Prostate gland (tissue), 2 donors: ENCODE results near the gene PCDH9. TPM values are rescaled to one million over a fixed set of nuclear protein-coding genes. Genes with fewer than 3 reads are reported as not detected.

Source experiments
- DNase-seq: peaks from one replicate; pipeline ENCODE4 v3.0.0-alpha.2; 2019; ENCODE audit warnings: low spot score
- H3K27ac ChIP-seq, 2 donors: fragments of 200-600 bp; sonication (generic); 2 replicates each; pipeline ENCODE4 v1.5.1; 2017 to 2019
- H3K27me3 ChIP-seq: fragments of 200-600 bp; sonication (generic); replicated peaks from 2 replicates; pipeline ENCODE4 v1.5.1; 2019; ENCODE audit not compliant: insufficient read depth
- H3K36me3 ChIP-seq, 2 donors: fragments of 200-600 bp; sonication (generic); 1 replicate in 1 of 2; 2 replicates in 1 of 2; pipeline versions ENCODE4 v1.5.1 to v1.8.1; 2017 to 2019
- H3K4me1 ChIP-seq: fragments of 200-600 bp; sonication (generic); replicated peaks from 2 replicates; pipeline ENCODE4 v1.5.1; 2019
- H3K4me3 ChIP-seq, 2 donors: fragments of 200-600 bp; sonication (generic); 2 replicates each; pipeline ENCODE4 v1.5.1; 2017 to 2019
- H3K9me3 ChIP-seq: fragments of 200-600 bp; sonication (generic); 2 replicates; pipeline ENCODE4 v1.5.1; 2017
- POLR2A ChIP-seq: fragments of 450-650 bp; IDR thresholded peaks from one replicate; pipeline ENCODE4 v1.6.1; 2016; ENCODE audit warnings: antibody characterized with exemption, mild to moderate bottlenecking
- POLR2AphosphoS5 ChIP-seq: sonication (generic); formaldehyde crosslinking; IDR thresholded peaks from one replicate; pipeline ENCODE4 v1.6.1; 2017; ENCODE audit warnings: antibody characterized with exemption
- WGBS: methylation state at CpG from one replicate; pipeline ENCODE4 v1.1.5; 2018; 5-methylcytosine and 5-hydroxymethylcytosine counted together
- intact Hi-C: fragments of 100-400 bp; cut with DNase I; formaldehyde crosslinking; loops from one replicate; pipeline ENCODE4 v1.14.2; 2022
- total RNA-seq, 2 donors: library from RNA; depleted of rRNA; stranded (reverse); fragments of >200 nt; gene quantifications; one replicate each; pipeline ENCODE4 v1.1.0, GENCODE V29; 2016
- TF ChIP-seq, protein P1 (sequence below), 4 experiments: fragments of 200-600 bp in 2 of 4; fragments of 450-650 bp in 2 of 4; sonication (generic) in 2 of 4; IDR thresholded peaks; 1 replicate in 3 of 4; 2 replicates in 1 of 4; pipeline ENCODE4 v1.5.1; 2016 to 2019; ENCODE audit warnings: antibody characterized with exemption in 4 of 4, mild to moderate bottlenecking in 2 of 4, moderate library complexity in 2 of 4

PCDH9 gene
- total RNA-seq, 2 donors from 2014 or later, result 1.8 to 5.5 TPM

GRCh38 chr13:66794340-66795031, 435.6 kb downstream of the PCDH9 start:
- WGBS, result 68% methylated on average over 5 of the region's 5 CpGs
- TF ChIP-seq POLR2AphosphoS5, result no peak
- TF ChIP-seq, protein P1, sequence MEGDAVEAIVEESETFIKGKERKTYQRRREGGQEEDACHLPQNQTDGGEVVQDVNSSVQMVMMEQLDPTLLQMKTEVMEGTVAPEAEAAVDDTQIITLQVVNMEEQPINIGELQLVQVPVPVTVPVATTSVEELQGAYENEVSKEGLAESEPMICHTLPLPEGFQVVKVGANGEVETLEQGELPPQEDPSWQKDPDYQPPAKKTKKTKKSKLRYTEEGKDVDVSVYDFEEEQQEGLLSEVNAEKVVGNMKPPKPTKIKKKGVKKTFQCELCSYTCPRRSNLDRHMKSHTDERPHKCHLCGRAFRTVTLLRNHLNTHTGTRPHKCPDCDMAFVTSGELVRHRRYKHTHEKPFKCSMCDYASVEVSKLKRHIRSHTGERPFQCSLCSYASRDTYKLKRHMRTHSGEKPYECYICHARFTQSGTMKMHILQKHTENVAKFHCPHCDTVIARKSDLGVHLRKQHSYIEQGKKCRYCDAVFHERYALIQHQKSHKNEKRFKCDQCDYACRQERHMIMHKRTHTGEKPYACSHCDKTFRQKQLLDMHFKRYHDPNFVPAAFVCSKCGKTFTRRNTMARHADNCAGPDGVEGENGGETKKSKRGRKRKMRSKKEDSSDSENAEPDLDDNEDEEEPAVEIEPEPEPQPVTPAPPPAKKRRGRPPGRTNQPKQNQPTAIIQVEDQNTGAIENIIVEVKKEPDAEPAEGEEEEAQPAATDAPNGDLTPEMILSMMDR (IDR thresholded peaks at IDR 0.05), result no peak
- TF ChIP-seq POLR2A, result no peak
- intact Hi-C loops, result no loop called here

DNA sequence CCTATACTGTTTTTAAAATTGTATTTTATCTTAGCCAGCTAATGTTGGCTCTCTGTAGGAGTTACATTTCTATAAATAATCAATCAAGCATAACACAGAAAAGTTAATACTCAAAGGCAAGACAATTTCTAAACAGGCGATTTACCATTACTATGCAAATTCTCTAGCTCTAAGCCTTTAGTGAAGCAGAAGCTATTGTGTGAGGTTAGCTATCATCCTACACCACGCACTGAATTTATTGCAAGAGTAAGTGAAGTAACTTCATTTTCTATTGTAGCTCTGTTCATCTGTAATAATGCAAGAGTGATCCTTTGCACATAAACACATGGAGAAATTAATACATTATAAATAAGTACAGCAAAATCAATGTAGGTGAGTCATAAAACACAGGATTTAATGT, 439.3 kb downstream of the PCDH9 start:
- TF ChIP-seq, protein P1 (IDR thresholded peaks at IDR 0.05), result no peak
- TF ChIP-seq POLR2A (no peak), POLR2AphosphoS5 (no peak)
- Histone ChIP-seq H3K4me3 (no peak overlapping the region), H3K27ac (no peak overlapping the region), H3K36me3 (no peaks in the 10 kb centered on the region), H3K27me3 (no peaks in the 10 kb centered on the region), H3K4me1 (no peaks in the 10 kb centered on the region), H3K9me3 (no peaks in the 10 kb centered on the region)
- 90% methylated on average over 2 of the region's 2 CpGs for WGBS
- no peak for DNase-seq
- intact Hi-C loops, result no loop called here

More at GRCh38 chr13:66794340-66795031, 435.6 kb downstream of the PCDH9 start:
- H3K4me3 ChIP-seq, result no peak overlapping the region
- H3K27me3 ChIP-seq, result no peaks in the 10 kb centered on the region
- no peaks in the 10 kb centered on the region for H3K9me3 ChIP-seq
- H3K4me1 ChIP-seq, result no peaks in the 10 kb centered on the region
- no peak overlapping the region for H3K27ac ChIP-seq
- no peak for DNase-seq
- H3K36me3 ChIP-seq, result no peaks in the 10 kb centered on the region

- Histone ChIP-seq H3K4me1 (no peaks in the 10 kb centered on the region), H3K4me3 (no peak overlapping the region), H3K27ac (no peak overlapping the region), H3K36me3 (no peaks in the 10 kb centered on the region), H3K9me3 (no peaks in the 10 kb centered on the region), H3K27me3 (no peaks in the 10 kb centered on the region)
- TF ChIP-seq, protein P1 (IDR thresholded peaks at IDR 0.05), result no peak
- TF ChIP-seq POLR2AphosphoS5 (no peak), POLR2A (no peak)
- WGBS, result 82% methylated on average over 2 of the region's 2 CpGs
- DNase-seq, result no peak
- intact Hi-C loops, result no loop called here
Observed at GRCh38 chr13:66781241-66781640, 448.9 kb downstream of the PCDH9 start.

DNA sequence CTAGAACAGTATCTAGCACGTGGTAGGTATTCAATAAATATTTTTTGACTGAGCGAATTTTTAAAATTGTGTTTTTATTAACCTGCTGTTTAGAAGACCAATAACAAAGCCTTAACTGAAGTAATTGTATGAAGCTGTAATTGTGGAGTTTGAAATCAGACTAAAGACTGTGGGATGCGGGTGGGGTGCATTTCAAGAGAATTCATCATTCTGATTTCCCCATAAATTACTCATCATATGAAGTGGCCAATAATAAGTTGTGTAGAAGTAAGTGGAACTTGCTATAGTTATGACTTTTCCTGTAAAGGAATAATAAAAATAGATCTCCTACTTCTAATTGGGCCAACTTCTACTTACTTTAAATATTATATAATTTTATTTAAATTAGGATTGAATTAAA, 449.3 kb downstream of the PCDH9 start:
- intact Hi-C loops, result no loop called here
- WGBS, result 82% methylated on average over 3 of the region's 3 CpGs
- Histone ChIP-seq H3K36me3 (no peaks in the 10 kb centered on the region), H3K4me1 (no peaks in the 10 kb centered on the region), H3K27ac (no peak overlapping the region), H3K27me3 (no peaks in the 10 kb centered on the region), H3K9me3 (no peaks in the 10 kb centered on the region), H3K4me3 (no peak overlapping the region)
- TF ChIP-seq, protein P1 (IDR thresholded peaks at IDR 0.05), result no peak
- TF ChIP-seq POLR2AphosphoS5 (no peak), POLR2A (no peak)
- no peak for DNase-seq

- Histone ChIP-seq H3K27ac (no peak overlapping the region), H3K27me3 (no peaks in the 10 kb centered on the region), H3K36me3 (no peaks in the 10 kb centered on the region), H3K4me1 (no peaks in the 10 kb centered on the region), H3K4me3 (no peak overlapping the region), H3K9me3 (no peaks in the 10 kb centered on the region)
- intact Hi-C loops, result no loop called here
- no peak for TF ChIP-seq POLR2A
- 87% methylated on average over 1 of the region's 1 CpG for WGBS
- no peak for DNase-seq
Observed at GRCh38 chr13:66778461-66778860, 451.7 kb downstream of the PCDH9 start.
